ENCODE results near the gene KCNJ14. TPM values are rescaled to one million over a fixed set of nuclear protein-coding genes. Genes with fewer than 3 reads are reported as not detected.

The KCNJ14 gene
- polyA plus RNA-seq, 1 of the 3 experiments (the other 2 are of a cell fraction), result 1.2 TPM

DNA sequence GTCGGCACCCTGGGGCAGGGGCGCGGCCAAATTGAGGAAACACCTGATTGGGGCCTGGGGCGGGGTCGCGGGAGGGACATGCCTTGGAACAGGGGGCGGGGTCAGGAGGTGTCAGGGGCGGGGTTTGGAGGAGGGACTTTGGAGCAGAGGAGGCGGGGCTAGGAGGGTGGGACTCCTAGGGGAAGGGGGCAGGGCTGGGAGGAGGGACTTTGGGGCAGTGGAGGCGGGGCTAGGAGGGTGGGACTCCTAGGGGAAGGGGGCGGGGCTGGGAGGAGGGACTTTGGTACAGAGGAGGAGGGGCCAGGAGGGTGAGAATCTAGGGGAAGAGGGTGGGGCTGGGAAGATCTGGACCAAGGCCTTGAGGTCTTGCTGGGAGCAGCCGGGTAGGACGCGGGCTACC is 40.0 kb upstream of the KCNJ14 start:
- TF ChIP-seq FOSL2 (IDR thresholded peaks at IDR 0.05; ENCODE audit: borderline replicate concordance, low read depth) (no peak), EP300 (IDR thresholded peaks at IDR 0.05; ENCODE audit: borderline replicate concordance in 1 of 2, low read depth in 1 of 2, low read length in 1 of 2) (no peak), USF2 (IDR thresholded peaks at IDR 0.05; ENCODE audit: borderline replicate concordance, low read depth, low read length) (no peak), ELF1 (IDR thresholded peaks at IDR 0.05) (no peak), TCF12 (IDR thresholded peaks at IDR 0.05) (no peak)
- TF ChIP-seq, protein P1, sequence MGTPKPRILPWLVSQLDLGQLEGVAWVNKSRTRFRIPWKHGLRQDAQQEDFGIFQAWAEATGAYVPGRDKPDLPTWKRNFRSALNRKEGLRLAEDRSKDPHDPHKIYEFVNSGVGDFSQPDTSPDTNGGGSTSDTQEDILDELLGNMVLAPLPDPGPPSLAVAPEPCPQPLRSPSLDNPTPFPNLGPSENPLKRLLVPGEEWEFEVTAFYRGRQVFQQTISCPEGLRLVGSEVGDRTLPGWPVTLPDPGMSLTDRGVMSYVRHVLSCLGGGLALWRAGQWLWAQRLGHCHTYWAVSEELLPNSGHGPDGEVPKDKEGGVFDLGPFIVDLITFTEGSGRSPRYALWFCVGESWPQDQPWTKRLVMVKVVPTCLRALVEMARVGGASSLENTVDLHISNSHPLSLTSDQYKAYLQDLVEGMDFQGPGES (IDR thresholded peaks at IDR 0.05; ENCODE audit: low read depth, low read length), result no peak
- TF ChIP-seq, protein P2, sequence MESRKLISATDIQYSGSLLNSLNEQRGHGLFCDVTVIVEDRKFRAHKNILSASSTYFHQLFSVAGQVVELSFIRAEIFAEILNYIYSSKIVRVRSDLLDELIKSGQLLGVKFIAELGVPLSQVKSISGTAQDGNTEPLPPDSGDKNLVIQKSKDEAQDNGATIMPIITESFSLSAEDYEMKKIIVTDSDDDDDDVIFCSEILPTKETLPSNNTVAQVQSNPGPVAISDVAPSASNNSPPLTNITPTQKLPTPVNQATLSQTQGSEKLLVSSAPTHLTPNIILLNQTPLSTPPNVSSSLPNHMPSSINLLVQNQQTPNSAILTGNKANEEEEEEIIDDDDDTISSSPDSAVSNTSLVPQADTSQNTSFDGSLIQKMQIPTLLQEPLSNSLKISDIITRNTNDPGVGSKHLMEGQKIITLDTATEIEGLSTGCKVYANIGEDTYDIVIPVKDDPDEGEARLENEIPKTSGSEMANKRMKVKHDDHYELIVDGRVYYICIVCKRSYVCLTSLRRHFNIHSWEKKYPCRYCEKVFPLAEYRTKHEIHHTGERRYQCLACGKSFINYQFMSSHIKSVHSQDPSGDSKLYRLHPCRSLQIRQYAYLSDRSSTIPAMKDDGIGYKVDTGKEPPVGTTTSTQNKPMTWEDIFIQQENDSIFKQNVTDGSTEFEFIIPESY (IDR thresholded peaks at IDR 0.05; ENCODE audit: borderline replicate concordance, low read depth), result no peak
- Histone ChIP-seq H3K9me3 (no peaks in the 10 kb centered on the region), H3K27me3 (ENCODE audit: insufficient read depth) (no peaks in the 10 kb centered on the region), H2AFZ (ENCODE audit: low read depth) (no peak overlapping the region), H3K27ac (ENCODE audit: low read depth in 2 of 2, low read length in 1 of 2) (no peak overlapping the region), H3K36me3 (replicated peaks in 1 of 2; ENCODE audit: control insufficient read depth in 1 of 2, insufficient read depth in 2 of 2, low read length in 1 of 2) (no peaks in the 10 kb centered on the region), H3K9ac (no peak overlapping the region), H3K4me3 (ENCODE audit: low read depth in 2 of 2, low read length in 1 of 2) (no peak overlapping the region), H3K79me2 (ENCODE audit: insufficient read depth) (no peaks in the 10 kb centered on the region), H3K4me1 (ENCODE audit: control insufficient read depth in 1 of 2, insufficient read depth in 2 of 2, low read depth in 1 of 2, low read length in 1 of 2) (no peaks in the 10 kb centered on the region; a peak in 1 of 4 replicates), H4K20me1 (ENCODE audit: insufficient read depth) (no peaks in the 10 kb centered on the region), H3K4me2 (no peak overlapping the region), H3F3A (replicated peaks; ENCODE audit: insufficient read depth) (no peaks in the 10 kb centered on the region), H3K9me2 (no peaks in the 10 kb centered on the region)
- DNase-seq, result peak; percentile 82
- POLR2A ChIA-PET, result no interaction called here
- 87% methylated on average over 14 of the region's 14 CpGs for WGBS (ENCODE audit: low lambda C conversion rate)
- CTCF ChIA-PET, result interaction anchor here (0.9 to 1.8 kb wide), 2 partner anchors 8 to 168 kb away, joined by 3 read pairs; no protein-coding TSS in a partner anchor

DNA sequence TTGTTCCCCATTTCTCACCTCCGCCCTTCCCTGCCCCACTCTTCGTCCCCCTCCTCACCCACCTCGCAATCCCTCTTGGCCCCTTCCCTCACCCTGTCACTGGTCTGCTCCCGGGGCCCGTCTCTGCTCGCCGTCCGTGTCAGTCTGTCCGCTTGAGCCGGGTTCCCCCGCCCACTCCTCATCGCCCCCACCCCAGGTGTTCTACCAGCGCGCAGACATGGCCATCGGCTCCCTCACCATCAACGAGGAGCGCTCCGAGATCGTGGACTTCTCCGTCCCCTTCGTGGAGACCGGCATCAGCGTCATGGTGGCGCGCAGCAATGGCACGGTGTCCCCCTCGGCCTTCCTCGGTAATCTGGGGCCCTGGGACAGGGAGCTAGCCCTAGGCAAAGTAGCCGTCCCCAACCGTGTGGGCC is 39.6 kb upstream of the KCNJ14 start:
- ChIA-PET POLR2A (no interaction called here), CTCF (interaction anchor here (0.9 kb wide), 1 partner anchor 9 kb away, joined by 3 read pairs; no protein-coding TSS in a partner anchor)
- H3K9me3 ChIP-seq, result no peaks in the 10 kb centered on the region
- no peak overlapping the region for H2AFZ ChIP-seq (ENCODE audit: low read depth)
- H3K9ac ChIP-seq, result no peak overlapping the region
- H3K27me3 ChIP-seq (ENCODE audit: insufficient read depth), result no peaks in the 10 kb centered on the region
- no peaks in the 10 kb centered on the region for H4K20me1 ChIP-seq (ENCODE audit: insufficient read depth)
- no peak overlapping the region for H3K4me2 ChIP-seq
- H3K79me2 ChIP-seq (ENCODE audit: insufficient read depth), result no peaks in the 10 kb centered on the region
- TF ChIP-seq, protein P1 (IDR thresholded peaks at IDR 0.05; ENCODE audit: low read depth, low read length), result no peak
- no peak for TF ChIP-seq FOXM1 (IDR thresholded peaks at IDR 0.05; ENCODE audit: low read depth)
- TF ChIP-seq USF2 (IDR thresholded peaks at IDR 0.05; ENCODE audit: borderline replicate concordance, low read depth, low read length), result no peak
- no peak for TF ChIP-seq NRF1 (IDR thresholded peaks at IDR 0.05; ENCODE audit: low read depth, low read length)
- no peak for TF ChIP-seq USF1 (IDR thresholded peaks at IDR 0.05; ENCODE audit: borderline replicate concordance, low read depth)
- TF ChIP-seq, protein P3, sequence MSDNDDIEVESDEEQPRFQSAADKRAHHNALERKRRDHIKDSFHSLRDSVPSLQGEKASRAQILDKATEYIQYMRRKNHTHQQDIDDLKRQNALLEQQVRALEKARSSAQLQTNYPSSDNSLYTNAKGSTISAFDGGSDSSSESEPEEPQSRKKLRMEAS (IDR thresholded peaks at IDR 0.05; ENCODE audit: low read depth), result no peak
- TF ChIP-seq, protein P4, sequence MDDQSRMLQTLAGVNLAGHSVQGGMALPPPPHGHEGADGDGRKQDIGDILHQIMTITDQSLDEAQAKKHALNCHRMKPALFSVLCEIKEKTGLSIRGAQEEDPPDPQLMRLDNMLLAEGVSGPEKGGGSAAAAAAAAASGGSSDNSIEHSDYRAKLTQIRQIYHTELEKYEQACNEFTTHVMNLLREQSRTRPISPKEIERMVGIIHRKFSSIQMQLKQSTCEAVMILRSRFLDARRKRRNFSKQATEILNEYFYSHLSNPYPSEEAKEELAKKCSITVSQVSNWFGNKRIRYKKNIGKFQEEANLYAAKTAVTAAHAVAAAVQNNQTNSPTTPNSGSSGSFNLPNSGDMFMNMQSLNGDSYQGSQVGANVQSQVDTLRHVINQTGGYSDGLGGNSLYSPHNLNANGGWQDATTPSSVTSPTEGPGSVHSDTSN (IDR thresholded peaks at IDR 0.05), result no peak
- TF ChIP-seq GABPA (IDR thresholded peaks at IDR 0.05; ENCODE audit: low read depth), result no peak
- no peak for TF ChIP-seq TAF1 (IDR thresholded peaks at IDR 0.05; ENCODE audit: borderline replicate concordance, low read depth, low read length)
- no peaks in the 10 kb centered on the region for H3F3A ChIP-seq (replicated peaks; ENCODE audit: insufficient read depth)
- 93% methylated on average over 30 of the region's 30 CpGs for WGBS (ENCODE audit: low lambda C conversion rate)
- H3K9me2 ChIP-seq, result no peaks in the 10 kb centered on the region
- H3K4me1 ChIP-seq (ENCODE audit: control insufficient read depth in 1 of 2, insufficient read depth in 2 of 2, low read depth in 1 of 2, low read length in 1 of 2), result no peaks in the 10 kb centered on the region; a peak in 1 of 4 replicates
- no peak overlapping the region for H3K4me3 ChIP-seq (ENCODE audit: low read depth in 2 of 2, low read length in 1 of 2)
- no peak overlapping the region for H3K27ac ChIP-seq (ENCODE audit: low read depth in 2 of 2, low read length in 1 of 2)
- DNase-seq, result no peak
- no peaks in the 10 kb centered on the region for H3K36me3 ChIP-seq (replicated peaks in 1 of 2; ENCODE audit: control insufficient read depth in 1 of 2, insufficient read depth in 2 of 2, low read length in 1 of 2)

Measured in SK-N-SH (cell line).